ENCODE data around the gene FOXO3.

- TF ChIP-seq CTCF (IDR thresholded peaks at IDR 0.05) (no peak), POLR2A (IDR thresholded peaks at IDR 0.05) (peak; percentile 62 to 88), EP300 (IDR thresholded peaks at IDR 0.05) (peak in 1 of 2 donors; percentile 95)
Observed at GRCh38 chr6:108559097-108559883, 1.4 kb upstream of the FOXO3 start.
